ENCODE data around the gene RNU4-1.

RNU4-1 gene

GRCh38 chr12:120292411-120292660 is 701 bp downstream of the RNU4-1 start:
- peak overlapping the region; percentile 93 for H3K27ac ChIP-seq (ENCODE audit: poor library complexity, severe bottlenecking)
- H3K36me3 ChIP-seq (ENCODE audit: low read depth), result no peaks in the 10 kb centered on the region
- H3K4me1 ChIP-seq (ENCODE audit: insufficient read depth, poor library complexity, severe bottlenecking), result peaks cover 5% of the 10 kb centered on the region
- H3K27me3 ChIP-seq (ENCODE audit: insufficient read depth, poor library complexity, severe bottlenecking), result no peaks in the 10 kb centered on the region
- ATAC-seq (ENCODE audit: low read depth) (peak; percentile 0), DNase-seq (ENCODE audit: low spot score) (no peak)
- peak overlapping the region; percentile 33 for H3K4me3 ChIP-seq (ENCODE audit: severe bottlenecking)
- no peak for TF ChIP-seq CTCF (IDR thresholded peaks at IDR 0.05; ENCODE audit: poor library complexity, severe bottlenecking)
- H3K9me3 ChIP-seq (ENCODE audit: severe bottlenecking), result no peaks in the 10 kb centered on the region

DNA sequence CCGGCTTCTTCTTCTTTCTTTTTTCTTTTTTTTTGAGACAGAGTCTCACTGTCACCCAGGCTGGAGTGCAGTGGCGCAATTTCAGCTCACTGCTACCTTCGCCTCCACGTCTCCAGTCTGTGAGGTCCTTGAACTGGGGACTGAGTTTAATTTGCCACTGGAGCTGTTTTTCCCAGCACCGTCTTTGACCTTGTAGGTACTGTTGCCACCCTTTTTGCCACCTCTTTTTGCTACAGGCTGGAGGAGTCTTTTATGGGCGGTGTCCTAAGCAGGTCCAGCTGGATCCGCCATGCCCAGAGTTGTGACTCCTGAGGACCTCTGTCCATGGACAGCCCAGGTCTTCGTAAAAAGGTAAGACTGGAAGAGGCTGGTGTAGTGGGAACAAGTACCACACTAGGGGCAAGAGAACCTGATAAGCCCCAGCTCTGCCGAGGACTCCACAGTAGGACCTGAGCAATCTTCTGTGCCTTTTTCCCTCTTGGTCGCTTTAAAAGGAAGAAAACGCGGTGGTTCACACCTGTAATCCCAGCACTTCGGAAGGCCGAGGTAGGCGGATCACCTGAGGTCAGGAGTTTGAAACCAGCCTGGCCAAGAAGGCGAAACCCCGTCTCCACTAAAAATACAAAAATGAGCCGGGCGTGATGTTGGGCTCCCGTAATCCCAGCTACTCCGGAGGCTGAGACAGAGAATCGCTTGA is 2.3 kb downstream of the RNU4-1 start:
- ATAC-seq (ENCODE audit: low read depth), result no peak
- Histone ChIP-seq H3K4me1 (ENCODE audit: insufficient read depth, poor library complexity, severe bottlenecking) (peaks cover 8% of the 10 kb centered on the region), H3K4me3 (ENCODE audit: severe bottlenecking) (peak overlapping the region; percentile 12)

DNA sequence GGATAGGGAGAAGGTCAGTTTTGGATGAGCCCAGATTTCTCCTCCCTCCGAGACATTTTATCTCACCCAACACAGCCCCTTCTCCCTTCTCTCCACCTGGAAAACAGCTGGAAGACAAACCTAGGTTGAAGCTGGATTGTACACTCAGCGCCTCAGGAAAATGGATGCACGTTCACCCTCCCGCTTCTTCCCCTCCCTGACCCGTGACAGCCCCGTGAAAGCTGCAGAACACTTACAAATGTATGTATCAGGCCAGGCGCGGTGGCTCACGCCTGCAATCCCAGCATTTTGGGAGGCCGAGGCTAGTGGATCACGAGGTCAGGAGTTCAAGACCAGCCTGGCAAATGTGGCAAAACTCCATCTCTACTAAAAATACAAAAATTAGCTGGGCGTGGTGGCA is 5.5 kb downstream of the RNU4-1 start:
- no peaks in the 10 kb centered on the region for H3K27me3 ChIP-seq (ENCODE audit: insufficient read depth, poor library complexity, severe bottlenecking)
- ATAC-seq (ENCODE audit: low read depth), result no peak
- TF ChIP-seq CTCF (IDR thresholded peaks at IDR 0.05; ENCODE audit: poor library complexity, severe bottlenecking), result no peak
- H3K4me1 ChIP-seq (ENCODE audit: insufficient read depth, poor library complexity, severe bottlenecking), result peaks cover 3% of the 10 kb centered on the region
- no peaks in the 10 kb centered on the region for H3K36me3 ChIP-seq (ENCODE audit: low read depth)
- H3K9me3 ChIP-seq (ENCODE audit: severe bottlenecking), result no peaks in the 10 kb centered on the region
- no peak for DNase-seq (ENCODE audit: low spot score)
- H3K4me3 ChIP-seq (ENCODE audit: severe bottlenecking), result no peak overlapping the region
- H3K27ac ChIP-seq (ENCODE audit: poor library complexity, severe bottlenecking), result peak overlapping the region; percentile 6

More for the DNA sequence above, 2.3 kb downstream of the RNU4-1 start:
- Histone ChIP-seq H3K9me3 (ENCODE audit: severe bottlenecking) (no peaks in the 10 kb centered on the region), H3K27ac (ENCODE audit: poor library complexity, severe bottlenecking) (peak overlapping the region; percentile 93), H3K36me3 (ENCODE audit: low read depth) (no peaks in the 10 kb centered on the region), H3K27me3 (ENCODE audit: insufficient read depth, poor library complexity, severe bottlenecking) (no peaks in the 10 kb centered on the region)
- no peak for DNase-seq (ENCODE audit: low spot score)
- TF ChIP-seq CTCF (IDR thresholded peaks at IDR 0.05; ENCODE audit: poor library complexity, severe bottlenecking), result no peak

- H3K4me1 ChIP-seq (ENCODE audit: insufficient read depth, poor library complexity, severe bottlenecking), result peaks cover 3% of the 10 kb centered on the region
- H3K36me3 ChIP-seq (ENCODE audit: low read depth), result no peaks in the 10 kb centered on the region
- ATAC-seq (ENCODE audit: low read depth) (0 out of 3 replicates have a peak, but pooled peaks have one; percentile 7), DNase-seq (ENCODE audit: low spot score) (no peak)
- no peak for TF ChIP-seq CTCF (IDR thresholded peaks at IDR 0.05; ENCODE audit: poor library complexity, severe bottlenecking)
- H3K4me3 ChIP-seq (ENCODE audit: severe bottlenecking), result no peak overlapping the region
- H3K27me3 ChIP-seq (ENCODE audit: insufficient read depth, poor library complexity, severe bottlenecking), result no peaks in the 10 kb centered on the region
- H3K9me3 ChIP-seq (ENCODE audit: severe bottlenecking), result no peaks in the 10 kb centered on the region
- H3K27ac ChIP-seq (ENCODE audit: poor library complexity, severe bottlenecking), result peak overlapping the region; percentile 6
Observed at GRCh38 chr12:120286768-120287490, 6.1 kb downstream of the RNU4-1 start.

- no peak for TF ChIP-seq CTCF (IDR thresholded peaks at IDR 0.05; ENCODE audit: poor library complexity, severe bottlenecking)
- Histone ChIP-seq H3K9me3 (ENCODE audit: severe bottlenecking) (no peaks in the 10 kb centered on the region), H3K27me3 (ENCODE audit: insufficient read depth, poor library complexity, severe bottlenecking) (no peaks in the 10 kb centered on the region), H3K4me1 (ENCODE audit: insufficient read depth, poor library complexity, severe bottlenecking) (peaks cover 3% of the 10 kb centered on the region), H3K36me3 (ENCODE audit: low read depth) (no peaks in the 10 kb centered on the region), H3K4me3 (ENCODE audit: severe bottlenecking) (no peak overlapping the region), H3K27ac (ENCODE audit: poor library complexity, severe bottlenecking) (no peak overlapping the region)
- DNase-seq (ENCODE audit: low spot score), result no peak
- ATAC-seq (ENCODE audit: low read depth), result no peak; the same call in 2 of the 3 replicates
Observed at GRCh38 chr12:120284381-120284780, 8.7 kb downstream of the RNU4-1 start.
